ENCODE measurements around the gene RTL10.

The RTL10 gene

DNA sequence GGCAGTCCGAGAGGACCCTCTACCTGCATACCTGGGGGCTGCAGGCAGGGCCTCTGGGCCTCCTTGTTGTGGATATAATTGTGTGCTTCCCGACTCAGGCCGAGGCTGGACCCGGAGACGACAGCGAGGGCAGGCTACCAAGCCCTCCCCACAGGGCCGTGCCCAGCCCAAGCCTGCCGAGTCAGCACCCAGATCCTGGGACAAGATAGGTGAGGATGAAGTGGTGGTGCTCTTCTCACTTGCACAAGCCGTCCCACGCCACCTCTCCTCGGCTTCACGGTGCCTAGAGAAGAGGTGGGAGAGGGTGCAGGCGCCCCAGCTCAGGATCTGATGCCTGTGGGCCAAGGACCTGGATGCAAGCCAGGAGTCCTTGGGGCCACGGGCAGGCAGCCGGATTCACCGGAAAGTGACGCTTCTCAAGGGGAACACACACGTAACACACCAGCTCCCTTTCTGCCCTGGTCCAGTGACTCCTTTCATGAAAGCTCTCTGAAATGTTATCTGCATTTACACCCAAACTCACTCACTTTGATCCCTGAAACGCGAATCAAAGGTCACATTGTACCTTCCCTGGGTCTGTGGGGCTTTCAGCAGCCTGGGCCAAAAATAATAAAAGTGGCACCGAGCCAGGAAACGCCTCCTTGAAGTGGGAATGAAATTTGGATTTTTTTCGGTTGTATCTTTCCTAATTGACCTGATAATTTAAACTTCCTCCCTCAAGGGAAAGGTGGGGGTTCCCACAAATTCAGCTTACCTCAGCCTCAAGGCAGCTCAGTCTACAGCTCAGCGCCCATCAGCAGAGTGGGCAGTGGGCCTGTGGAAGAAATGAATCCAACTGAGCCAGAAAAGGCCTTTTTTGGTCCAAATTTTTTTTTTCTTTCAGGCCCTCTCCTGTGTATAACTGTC lies 1.1 kb upstream of the RTL10 start (continued):
- TF ChIP-seq ZNF366 (tag by site-specific recombination; conservative IDR thresholded peaks at IDR 0.05): no peak; the same call in 1 of the 2 replicates
- no peak for TF ChIP-seq ZNF341 (tag by site-specific recombination; IDR thresholded peaks at IDR 0.05; ENCODE audit: low read depth)
- no peak for TF ChIP-seq ZNF132 (tag by site-specific recombination; IDR thresholded peaks at IDR 0.05; ENCODE audit: borderline replicate concordance)
- TF ChIP-seq, protein P1, sequence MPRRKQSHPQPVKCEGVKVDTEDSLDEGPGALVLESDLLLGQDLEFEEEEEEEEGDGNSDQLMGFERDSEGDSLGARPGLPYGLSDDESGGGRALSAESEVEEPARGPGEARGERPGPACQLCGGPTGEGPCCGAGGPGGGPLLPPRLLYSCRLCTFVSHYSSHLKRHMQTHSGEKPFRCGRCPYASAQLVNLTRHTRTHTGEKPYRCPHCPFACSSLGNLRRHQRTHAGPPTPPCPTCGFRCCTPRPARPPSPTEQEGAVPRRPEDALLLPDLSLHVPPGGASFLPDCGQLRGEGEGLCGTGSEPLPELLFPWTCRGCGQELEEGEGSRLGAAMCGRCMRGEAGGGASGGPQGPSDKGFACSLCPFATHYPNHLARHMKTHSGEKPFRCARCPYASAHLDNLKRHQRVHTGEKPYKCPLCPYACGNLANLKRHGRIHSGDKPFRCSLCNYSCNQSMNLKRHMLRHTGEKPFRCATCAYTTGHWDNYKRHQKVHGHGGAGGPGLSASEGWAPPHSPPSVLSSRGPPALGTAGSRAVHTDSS (tag by site-specific recombination; IDR thresholded peaks at IDR 0.05): peak; percentile 44; the same call in 1 of the 2 replicates
- peak; percentile 85 for TF ChIP-seq SP7 (tag by site-specific recombination; IDR thresholded peaks at IDR 0.05)
- TF ChIP-seq GFI1B (tag by site-specific recombination; IDR thresholded peaks at IDR 0.05): 0 out of 2 replicates have a peak, but pooled peaks have one; percentile 4
- peak; percentile 94 for TF ChIP-seq ZNF335 (tag by site-specific recombination; conservative IDR thresholded peaks at IDR 0.05)
- peak; percentile 34; the same call in 1 of the 2 replicates for TF ChIP-seq SP3 (tag by site-specific recombination; IDR thresholded peaks at IDR 0.05)
- TF ChIP-seq, protein P2, sequence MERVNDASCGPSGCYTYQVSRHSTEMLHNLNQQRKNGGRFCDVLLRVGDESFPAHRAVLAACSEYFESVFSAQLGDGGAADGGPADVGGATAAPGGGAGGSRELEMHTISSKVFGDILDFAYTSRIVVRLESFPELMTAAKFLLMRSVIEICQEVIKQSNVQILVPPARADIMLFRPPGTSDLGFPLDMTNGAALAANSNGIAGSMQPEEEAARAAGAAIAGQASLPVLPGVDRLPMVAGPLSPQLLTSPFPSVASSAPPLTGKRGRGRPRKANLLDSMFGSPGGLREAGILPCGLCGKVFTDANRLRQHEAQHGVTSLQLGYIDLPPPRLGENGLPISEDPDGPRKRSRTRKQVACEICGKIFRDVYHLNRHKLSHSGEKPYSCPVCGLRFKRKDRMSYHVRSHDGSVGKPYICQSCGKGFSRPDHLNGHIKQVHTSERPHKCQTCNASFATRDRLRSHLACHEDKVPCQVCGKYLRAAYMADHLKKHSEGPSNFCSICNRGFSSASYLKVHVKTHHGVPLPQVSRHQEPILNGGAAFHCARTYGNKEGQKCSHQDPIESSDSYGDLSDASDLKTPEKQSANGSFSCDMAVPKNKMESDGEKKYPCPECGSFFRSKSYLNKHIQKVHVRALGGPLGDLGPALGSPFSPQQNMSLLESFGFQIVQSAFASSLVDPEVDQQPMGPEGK (tag by site-specific recombination; IDR thresholded peaks at IDR 0.05): peak; percentile 79
- no peak for TF ChIP-seq BCL11A (tag by site-specific recombination; IDR thresholded peaks at IDR 0.05; ENCODE audit: low read depth)
- TF ChIP-seq ZNF214 (tag by site-specific recombination; IDR thresholded peaks at IDR 0.05; ENCODE audit: borderline replicate concordance): no peak
- TF ChIP-seq ZNF792 (tag by site-specific recombination; IDR thresholded peaks at IDR 0.05): no peak
- TF ChIP-seq ZNF37A (tag by site-specific recombination; IDR thresholded peaks at IDR 0.05): no peak; the same call in 1 of the 2 replicates
- TF ChIP-seq, protein P3, sequence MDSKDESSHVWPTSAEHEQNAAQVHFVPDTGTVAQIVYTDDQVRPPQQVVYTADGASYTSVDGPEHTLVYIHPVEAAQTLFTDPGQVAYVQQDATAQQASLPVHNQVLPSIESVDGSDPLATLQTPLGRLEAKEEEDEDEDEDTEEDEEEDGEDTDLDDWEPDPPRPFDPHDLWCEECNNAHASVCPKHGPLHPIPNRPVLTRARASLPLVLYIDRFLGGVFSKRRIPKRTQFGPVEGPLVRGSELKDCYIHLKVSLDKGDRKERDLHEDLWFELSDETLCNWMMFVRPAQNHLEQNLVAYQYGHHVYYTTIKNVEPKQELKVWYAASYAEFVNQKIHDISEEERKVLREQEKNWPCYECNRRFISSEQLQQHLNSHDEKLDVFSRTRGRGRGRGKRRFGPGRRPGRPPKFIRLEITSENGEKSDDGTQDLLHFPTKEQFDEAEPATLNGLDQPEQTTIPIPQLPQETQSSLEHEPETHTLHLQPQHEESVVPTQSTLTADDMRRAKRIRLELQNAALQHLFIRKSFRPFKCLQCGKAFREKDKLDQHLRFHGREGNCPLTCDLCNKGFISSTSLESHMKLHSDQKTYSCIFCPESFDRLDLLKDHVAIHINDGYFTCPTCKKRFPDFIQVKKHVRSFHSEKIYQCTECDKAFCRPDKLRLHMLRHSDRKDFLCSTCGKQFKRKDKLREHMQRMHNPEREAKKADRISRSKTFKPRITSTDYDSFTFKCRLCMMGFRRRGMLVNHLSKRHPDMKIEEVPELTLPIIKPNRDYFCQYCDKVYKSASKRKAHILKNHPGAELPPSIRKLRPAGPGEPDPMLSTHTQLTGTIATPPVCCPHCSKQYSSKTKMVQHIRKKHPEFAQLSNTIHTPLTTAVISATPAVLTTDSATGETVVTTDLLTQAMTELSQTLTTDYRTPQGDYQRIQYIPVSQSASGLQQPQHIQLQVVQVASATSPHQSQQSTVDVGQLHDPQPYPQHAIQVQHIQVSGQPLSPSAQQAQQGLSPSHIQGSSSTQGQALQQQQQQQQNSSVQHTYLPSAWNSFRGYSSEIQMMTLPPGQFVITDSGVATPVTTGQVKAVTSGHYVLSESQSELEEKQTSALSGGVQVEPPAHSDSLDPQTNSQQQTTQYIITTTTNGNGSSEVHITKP (tag by site-specific recombination; IDR thresholded peaks at IDR 0.05): peak; percentile 57; the same call in 1 of the 2 replicates
- TF ChIP-seq ZNF629 (tag by site-specific recombination; IDR thresholded peaks at IDR 0.05): peak; percentile 91
- peak; percentile 67 for TF ChIP-seq ZNF223 (tag by site-specific recombination; IDR thresholded peaks at IDR 0.05)
- no peak for TF ChIP-seq ZNF354C (tag by site-specific recombination; IDR thresholded peaks at IDR 0.05; ENCODE audit: borderline replicate concordance, low read depth)
- TF ChIP-seq ZBTB21 (tag by site-specific recombination; IDR thresholded peaks at IDR 0.05): peak; percentile 79
- TF ChIP-seq ZNF138 (tag by site-specific recombination; IDR thresholded peaks at IDR 0.05; ENCODE audit: borderline replicate concordance): no peak
- no peak for TF ChIP-seq ZSCAN16 (tag by site-specific recombination; IDR thresholded peaks at IDR 0.05)
- TF ChIP-seq ZNF221 (tag by site-specific recombination; IDR thresholded peaks at IDR 0.05; ENCODE audit: borderline replicate concordance): no peak
- no peak for TF ChIP-seq RBAK (tag by site-specific recombination; IDR thresholded peaks at IDR 0.05)
- TF ChIP-seq, protein P4, sequence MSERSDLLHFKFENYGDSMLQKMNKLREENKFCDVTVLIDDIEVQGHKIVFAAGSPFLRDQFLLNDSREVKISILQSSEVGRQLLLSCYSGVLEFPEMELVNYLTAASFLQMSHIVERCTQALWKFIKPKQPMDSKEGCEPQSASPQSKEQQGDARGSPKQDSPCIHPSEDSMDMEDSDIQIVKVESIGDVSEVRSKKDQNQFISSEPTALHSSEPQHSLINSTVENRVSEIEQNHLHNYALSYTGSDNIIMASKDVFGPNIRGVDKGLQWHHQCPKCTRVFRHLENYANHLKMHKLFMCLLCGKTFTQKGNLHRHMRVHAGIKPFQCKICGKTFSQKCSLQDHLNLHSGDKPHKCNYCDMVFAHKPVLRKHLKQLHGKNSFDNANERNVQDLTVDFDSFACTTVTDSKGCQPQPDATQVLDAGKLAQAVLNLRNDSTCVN (tag by site-specific recombination; optimal IDR thresholded peaks at IDR 0.05): no peak
- no peak for TF ChIP-seq SP2 (tag by site-specific recombination; IDR thresholded peaks at IDR 0.05)
- no peak; the same call in 1 of the 2 replicates for TF ChIP-seq ZNF184 (tag by site-specific recombination; IDR thresholded peaks at IDR 0.05)
- TF ChIP-seq ZBTB1 (tag by site-specific recombination; IDR thresholded peaks at IDR 0.05): no peak
- TF ChIP-seq, protein P5, sequence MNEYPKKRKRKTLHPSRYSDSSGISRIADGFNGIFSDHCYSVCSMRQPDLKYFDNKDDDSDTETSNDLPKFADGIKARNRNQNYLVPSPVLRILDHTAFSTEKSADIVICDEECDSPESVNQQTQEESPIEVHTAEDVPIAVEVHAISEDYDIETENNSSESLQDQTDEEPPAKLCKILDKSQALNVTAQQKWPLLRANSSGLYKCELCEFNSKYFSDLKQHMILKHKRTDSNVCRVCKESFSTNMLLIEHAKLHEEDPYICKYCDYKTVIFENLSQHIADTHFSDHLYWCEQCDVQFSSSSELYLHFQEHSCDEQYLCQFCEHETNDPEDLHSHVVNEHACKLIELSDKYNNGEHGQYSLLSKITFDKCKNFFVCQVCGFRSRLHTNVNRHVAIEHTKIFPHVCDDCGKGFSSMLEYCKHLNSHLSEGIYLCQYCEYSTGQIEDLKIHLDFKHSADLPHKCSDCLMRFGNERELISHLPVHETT (tag by site-specific recombination; IDR thresholded peaks at IDR 0.05): no peak; the same call in 1 of the 2 replicates
- no peak for TF ChIP-seq ZNF155 (tag by site-specific recombination; IDR thresholded peaks at IDR 0.05)
- no peak for TF ChIP-seq ZFP37 (tag by site-specific recombination; IDR thresholded peaks at IDR 0.05)
- TF ChIP-seq SALL2 (tag by site-specific recombination; IDR thresholded peaks at IDR 0.05; ENCODE audit: borderline replicate concordance): no peak
